Stimulated activated CD4-positive, alpha-beta T cell treated with anti-CD3 and anti-CD28 coated beads, Interleukin-2, amount 100 ng/mL, for 48 hours (primary cell): ENCODE measurements around the gene SULT4A1.

Source experiments
- DNase-seq, 2 donors: peaks; one replicate each; pipeline ENCODE4 v3.0.0-alpha.2; 2020

The SULT4A1 gene

DNA sequence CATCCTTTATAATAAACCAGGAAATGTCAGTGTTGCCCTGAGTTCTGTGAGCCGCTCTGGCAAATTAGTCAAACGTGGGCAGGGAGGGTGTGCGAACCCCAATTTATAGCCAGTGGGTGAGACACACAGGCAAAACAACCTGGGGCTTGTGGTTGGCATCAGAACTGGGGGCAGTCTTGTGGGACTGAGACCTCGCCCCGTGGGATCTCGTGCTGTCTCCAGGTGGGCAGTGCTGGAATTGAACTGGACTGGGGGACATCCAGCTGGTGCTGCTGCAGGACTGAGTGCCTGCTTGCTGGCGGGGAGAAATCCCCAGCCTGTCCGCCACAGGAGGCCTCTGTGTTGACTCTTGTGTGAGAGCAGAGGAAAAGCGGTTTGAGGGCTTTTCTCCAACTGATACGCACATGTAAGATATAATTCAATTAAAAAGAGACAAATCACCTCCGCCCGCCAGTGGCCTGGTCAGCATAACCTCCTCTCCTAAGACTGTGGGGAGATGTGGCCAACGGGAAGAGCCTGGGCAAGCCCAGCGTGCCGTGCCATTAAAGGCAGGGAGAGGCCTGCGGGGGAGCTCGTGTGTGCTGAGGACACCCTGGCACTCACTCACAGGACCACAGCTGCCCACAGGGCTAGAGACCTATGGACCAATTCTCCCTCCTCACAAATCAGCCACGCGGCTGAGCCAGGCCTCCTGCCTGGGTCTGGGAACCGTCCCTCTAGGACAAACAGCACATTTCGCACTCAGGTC lies 18.4 kb downstream of the SULT4A1 start:
- DNase-seq, result no peak

DNA sequence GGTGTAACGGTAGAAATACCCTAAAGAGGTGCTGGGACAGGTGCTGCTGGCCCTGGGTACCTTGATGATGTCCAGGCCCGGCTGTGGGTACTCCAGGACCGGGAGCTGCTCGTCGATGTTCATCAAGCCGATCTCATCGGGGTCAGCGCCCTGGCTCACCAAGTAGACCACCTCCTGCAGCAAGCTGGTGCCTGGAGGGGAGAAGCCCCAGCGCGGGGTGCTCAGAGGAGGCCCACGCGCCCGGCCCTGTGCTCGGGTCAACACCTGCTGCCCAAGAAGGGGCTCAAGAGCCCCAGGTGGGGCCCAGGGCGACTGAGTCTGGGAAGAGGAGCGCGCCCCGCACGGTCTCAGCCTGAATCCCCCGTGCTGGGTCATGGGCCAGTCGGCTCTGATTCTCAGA lies 20.6 kb downstream of the SULT4A1 start:
- DNase-seq, result no peak

DNA sequence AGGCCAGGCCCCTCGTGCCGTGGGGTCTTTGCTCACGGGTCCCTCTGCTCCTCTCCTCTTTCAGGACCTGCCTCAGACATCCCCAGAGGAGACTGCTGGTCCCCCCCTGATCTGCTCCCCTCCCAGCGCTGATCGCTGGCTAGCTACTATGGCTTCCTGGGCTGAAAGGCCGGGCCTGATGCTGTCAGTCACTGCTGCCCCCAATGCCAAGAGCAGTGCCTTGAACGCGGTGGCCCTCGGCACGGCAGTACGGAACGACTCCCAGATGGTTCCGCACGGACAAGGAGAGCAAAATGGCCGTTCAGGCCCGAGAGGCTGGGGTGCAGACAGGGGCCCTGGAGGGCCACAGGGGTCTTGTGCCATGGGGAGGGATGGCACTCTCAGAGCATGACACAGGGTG lies 21.5 kb downstream of the SULT4A1 start:
- no peak for DNase-seq

DNA sequence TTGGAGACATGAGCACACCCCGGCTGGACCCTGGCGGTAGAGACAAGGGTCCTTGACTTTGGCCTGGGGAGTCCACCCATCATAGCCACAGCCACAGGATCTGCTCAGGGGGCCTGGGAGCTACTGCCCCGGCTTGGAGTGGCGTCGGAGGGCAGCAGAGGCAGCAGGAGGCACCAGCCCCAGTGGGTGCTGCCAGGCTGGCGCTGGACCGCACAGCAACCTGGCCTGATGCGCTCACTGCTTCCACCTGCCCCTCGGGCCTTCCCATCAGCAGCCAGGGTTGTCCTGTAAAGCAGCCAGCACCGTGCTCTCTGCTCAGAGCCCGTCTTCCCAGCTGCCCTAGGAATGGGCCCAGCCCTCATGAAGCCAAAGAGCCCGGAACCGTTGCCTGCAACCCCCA lies 21.9 kb downstream of the SULT4A1 start:
- no peak for DNase-seq

DNA sequence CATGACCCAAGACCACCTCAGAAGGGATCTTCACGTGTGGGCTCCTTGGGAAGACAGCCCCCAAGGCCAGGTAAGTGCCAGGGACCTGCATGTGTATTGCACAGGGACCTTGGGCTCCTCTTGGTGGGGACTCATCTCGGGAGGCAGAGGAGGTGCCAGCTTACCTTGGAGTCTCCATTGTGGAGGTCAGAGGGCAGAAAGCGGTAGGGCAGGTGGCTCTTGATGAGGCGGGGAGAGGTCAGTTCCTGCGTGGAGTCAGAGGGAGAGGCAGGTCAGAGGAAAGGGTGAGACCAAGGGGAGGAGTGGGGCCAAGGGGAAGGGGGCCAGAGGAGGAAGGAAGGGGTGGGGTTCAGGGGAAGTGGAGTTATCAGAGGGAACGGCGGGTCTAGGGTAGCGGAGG lies 22.5 kb downstream of the SULT4A1 start:
- DNase-seq, result no peak

DNA sequence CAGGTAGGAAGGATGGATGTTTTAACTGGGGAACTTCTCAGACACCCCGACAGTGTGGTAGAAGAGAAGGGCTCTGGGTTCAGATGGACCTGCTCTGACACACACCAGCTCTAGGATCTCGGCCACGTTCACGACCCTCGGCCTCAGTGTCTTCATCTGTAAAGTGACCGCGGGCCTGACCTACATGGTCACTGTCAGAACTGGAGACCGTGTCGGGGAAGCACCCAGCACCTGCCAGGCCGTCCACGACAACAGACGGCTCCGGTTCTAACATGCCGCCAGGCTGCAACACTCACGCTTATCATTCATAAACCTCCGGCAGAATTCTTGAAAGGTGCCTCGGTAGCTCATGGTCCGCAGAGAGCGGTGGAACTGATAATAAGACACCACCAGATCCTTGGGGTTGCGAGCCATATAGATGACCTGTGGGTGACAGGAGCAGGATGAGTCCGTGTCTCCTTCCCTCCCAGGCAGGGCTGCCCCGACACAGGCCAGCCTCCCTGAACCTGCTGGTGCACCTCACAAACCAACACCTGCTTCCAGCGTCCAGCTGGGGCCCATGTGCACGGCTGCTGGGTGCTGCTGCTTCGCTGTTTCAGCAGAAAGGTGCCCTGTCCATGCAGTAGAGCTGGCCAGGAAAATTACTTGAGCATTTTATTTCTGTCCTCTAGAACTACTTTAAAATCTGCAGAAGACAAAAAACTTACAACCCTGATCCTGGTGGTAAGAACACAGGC lies 23.6 kb downstream of the SULT4A1 start:
- DNase-seq, result no peak

DNA sequence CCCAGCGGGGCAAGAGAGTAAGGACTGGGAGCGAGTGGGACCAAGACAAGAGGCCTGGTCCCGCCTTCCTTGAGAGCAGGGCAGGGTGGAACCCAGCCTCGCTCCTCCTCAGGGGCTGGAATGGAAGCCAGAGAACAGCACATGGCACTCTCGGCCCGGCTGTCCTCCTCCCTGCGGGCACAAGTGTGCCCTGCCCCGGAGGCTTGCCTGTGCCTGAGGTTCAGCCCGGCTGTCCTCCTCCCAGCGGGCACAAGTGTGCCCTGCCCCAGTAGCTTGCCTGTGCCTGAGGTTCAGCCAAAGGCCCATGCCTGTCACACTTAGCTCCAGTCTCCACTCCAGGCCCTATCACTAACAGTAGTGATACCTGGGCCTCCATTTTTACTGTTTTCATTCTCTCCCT lies 24.2 kb downstream of the SULT4A1 start:
- no peak for DNase-seq

DNA sequence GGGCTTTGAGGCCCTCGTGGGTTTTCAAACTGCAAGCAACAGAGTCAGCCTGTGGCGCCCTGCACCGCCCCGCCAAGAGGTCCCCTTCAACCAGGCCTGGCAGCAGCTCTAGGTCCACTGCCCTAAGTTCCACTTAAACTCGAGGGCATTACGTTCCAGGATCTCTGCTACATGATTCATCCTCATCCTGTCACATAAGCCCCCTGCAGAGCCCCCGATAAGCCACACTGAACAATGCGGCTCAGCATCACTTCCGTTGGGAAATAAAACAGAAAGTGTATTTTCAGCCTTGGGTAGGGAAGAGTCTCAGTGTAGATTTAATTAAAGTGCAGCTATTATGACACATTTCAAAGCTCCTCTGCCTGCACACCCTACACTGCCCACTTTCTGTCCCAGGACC lies 24.6 kb downstream of the SULT4A1 start:
- DNase-seq, result no peak

DNA sequence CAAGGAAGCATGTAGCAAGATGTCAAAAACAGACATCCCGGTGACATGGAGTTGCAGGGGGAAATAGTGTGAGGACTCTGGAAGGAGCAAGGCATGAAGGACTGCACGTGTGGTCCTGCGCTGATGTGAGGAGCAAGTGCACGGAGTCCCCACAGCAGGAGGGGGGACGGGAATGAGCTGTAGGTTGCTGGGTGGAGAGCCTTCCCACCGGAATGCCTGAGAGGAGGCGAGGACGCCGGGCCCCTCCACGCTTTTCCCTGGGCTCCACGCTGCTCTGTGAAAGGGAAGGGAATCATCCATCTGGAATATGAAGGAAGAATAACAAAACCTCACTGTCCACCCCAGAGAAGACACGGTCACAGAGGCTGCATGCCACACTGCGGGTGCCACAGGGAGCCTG lies 26.6 kb downstream of the SULT4A1 start:
- DNase-seq, result no peak

DNA sequence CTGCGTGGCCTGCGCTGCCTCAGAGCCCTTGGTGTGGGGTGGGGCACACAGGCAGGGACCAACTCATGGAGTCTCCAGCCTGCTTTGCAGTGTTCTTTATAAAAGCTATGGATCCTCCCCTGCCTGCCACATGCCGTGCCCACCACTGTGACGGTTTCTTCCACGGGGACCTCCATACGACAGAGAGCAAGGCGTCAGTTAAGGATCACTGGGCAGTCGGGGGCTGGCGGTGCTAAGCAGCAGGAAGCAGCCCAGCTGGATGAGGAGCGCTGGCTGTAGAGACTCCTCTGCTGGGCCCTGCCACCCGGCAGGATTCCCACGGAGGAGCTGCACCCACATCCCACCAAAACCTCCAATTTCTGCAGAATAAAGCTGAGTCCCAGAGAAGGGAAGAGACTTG lies 27.1 kb downstream of the SULT4A1 start:
- DNase-seq, result no peak

DNA sequence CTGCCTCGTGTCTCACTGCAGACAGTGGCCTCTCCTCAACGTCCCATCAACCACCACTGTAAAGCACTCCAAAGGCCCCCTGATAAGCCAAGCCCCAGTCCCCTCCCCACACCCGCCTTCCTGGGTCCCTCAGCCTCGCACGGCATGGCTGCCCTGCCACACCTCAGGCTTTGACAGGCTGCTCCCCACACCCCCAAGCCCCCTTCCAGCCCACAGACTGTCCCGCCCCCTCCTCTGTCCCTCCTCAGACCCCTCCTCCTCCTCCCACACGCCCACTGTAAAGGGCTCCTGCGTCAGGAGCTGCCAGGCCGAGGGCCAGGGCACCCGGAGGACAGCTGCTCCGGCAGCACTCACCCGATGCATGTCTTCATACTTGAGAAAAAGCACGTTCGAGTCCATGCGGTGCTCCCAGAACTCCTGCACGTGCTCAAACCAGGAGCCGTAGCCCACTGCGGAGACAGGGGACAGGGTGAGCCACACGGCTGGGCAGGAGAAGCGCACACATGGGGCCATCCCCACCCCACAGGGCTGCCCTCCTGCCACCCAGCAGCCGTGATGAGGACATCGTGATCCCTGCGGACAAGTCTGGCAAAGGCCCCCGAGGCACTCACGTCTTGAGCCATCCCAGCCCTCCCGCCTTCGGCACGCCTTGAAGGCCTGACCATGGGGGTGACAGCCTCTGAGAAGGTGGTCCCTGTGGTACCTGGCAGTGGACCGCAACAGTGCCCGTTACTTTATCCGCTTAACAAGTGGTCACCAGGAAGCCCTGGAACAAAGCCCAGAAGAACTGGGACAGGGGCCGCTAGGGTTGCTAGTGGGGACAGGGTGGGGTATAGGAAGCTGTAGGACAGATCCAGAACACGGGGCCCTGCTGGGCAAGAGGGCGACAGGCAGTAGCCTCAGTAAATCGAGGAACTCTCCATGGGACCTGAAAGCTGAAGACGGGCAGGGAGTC lies 28.8 kb downstream of the SULT4A1 start:
- no peak for DNase-seq

DNA sequence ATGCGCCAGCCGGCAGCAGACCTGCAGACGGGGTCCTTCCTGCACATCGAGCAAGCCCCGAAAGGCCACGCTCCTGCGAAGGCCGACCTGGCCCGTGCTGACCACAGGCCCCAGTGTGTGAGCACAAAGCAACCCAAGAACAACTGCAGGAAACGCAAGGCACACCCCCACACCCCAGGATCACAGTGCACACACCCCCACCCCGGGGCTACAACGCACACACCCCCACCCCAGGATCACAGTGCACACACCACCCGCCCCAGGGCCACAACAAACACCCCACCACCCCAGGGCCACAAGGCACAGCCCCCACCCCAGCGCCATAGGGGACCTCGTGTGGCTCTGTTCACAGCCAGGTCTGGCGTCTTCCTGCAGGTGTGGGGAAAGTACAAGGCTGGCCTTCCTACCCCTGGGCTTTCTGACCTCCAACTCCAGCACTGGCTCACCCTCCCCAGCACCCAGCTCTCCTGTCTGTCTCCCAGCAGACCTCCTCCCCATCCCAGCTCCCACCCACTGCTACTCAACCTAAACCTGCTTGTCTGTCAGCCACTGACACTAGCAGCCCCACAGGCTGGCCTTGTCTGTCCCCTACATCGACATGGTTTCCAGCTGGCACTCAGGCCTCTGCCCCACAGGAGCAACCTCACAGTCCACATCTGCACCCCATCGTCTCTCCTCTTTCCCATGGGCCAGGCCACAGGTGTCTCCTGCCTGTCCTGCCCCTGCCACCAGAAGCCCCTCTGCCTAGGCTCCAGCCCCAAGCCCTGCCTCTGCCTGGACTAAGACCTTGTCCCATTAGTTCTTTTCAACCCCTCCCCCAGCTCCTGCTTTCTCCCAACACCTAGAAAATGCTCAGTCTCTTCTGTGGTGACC lies 29.7 kb downstream of the SULT4A1 start:
- DNase-seq, result no peak

DNA sequence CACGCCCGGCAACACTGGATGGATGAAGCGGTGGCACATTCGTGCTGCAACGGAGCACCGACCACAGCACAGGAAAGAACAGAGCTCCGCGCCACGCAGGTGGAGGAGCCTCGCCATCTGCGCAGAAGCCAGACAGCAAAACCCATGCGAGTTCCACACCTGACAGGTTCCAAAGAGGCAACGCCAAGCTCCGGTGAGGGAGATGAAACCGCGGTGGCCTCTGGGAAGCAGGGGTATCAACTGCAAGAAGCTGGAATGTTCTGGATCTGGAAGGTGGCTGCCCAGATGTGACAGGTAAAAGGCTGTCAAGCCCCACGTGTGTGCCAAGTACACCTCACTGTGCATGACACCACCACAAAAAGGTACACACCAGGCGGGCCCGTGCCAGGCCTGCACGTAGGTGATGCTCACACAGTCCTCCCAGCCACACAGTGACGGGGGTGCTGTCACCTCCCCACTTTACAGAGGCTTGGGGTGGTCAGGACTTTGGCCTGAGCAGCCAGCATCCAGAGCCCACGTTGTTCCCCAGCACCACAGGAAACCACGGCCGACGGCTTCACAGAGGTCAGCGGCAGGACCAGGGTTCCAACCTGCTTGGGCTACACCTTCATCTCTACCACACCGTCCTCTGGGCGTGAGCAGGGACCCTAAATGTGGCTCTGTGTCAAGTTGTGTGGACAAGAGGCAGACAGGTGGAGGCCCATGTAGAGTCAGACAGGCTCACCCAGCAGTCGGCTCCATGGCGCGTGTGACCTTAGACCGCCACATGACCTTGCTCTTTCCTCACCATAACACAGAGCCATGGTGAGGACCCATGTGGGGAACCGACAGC lies 30.5 kb downstream of the SULT4A1 start:
- no peak for DNase-seq

DNA sequence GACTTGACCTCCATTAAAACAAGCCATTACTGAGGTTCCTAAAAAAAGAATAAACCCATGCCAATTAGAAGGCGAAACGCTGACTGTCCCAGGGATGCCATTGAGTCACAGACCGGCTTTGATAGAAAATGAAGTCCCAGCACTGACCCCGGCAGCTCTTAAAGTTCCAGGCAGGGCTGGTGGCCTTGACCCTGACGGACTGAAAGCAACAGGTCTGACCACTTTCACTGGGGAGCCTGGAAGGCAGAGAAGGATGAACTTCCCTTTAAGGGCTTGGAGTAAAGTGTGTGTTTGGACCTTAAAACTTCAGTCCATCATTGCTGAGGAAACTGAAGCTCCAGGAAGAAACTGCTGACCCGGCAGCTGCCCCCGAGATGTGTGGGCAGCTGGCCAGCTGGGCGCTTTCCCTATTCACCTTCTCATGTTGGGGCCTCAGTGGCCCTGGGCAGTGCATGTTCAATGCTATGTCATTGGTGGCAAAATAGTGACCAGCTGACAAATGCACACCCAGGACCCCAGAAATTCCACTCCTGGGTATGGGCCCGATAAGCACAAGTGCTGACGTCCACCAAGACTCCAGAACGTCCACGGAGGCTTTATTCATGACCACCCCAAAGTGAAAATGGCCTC lies 31.3 kb downstream of the SULT4A1 start:
- no peak for DNase-seq

DNA sequence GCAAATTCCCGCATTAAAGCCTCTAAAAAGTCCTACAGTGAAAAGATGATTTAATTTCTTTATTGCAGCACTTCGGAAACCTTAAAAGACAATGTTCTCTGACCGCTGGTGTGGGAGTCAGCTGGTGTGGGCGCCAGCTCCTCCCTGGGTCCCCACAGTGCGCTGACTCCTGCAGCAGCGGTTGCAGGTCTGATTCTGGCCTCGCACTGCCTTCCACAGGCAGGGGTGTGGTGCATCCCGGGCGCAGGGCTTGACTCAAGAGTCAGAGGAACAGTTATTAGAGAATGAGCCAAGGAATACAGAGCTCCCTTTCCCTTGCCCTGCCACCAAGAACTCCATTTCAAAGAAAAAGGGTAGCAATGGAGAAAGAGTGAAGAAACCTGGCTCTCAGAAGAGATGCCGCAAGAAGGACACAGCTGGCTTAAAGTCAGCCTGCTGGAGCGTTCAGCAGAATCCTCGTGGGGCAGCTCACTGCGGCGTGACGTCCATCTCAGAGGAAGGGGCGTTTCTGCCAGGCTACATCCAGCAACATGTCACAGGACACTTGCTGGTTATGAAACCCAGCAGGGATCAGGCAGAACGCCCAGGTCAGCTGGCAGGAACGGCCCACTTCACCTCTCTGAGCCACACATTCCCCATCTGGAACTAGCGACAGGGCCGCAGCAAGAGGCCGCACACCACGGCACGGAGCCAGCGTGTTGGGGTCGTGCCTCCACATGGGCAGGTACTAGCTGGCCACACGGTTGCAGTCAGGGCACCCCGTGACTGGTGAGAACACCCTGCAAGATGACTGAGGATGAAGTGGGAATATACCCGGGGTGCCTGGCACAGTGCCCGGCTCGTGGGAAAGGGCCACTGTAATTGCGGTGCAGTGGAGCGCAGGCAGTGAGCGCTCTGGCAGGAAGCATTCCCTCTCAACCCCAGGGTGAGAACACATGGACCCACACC lies 32.1 kb downstream of the SULT4A1 start:
- DNase-seq, result no peak

DNA sequence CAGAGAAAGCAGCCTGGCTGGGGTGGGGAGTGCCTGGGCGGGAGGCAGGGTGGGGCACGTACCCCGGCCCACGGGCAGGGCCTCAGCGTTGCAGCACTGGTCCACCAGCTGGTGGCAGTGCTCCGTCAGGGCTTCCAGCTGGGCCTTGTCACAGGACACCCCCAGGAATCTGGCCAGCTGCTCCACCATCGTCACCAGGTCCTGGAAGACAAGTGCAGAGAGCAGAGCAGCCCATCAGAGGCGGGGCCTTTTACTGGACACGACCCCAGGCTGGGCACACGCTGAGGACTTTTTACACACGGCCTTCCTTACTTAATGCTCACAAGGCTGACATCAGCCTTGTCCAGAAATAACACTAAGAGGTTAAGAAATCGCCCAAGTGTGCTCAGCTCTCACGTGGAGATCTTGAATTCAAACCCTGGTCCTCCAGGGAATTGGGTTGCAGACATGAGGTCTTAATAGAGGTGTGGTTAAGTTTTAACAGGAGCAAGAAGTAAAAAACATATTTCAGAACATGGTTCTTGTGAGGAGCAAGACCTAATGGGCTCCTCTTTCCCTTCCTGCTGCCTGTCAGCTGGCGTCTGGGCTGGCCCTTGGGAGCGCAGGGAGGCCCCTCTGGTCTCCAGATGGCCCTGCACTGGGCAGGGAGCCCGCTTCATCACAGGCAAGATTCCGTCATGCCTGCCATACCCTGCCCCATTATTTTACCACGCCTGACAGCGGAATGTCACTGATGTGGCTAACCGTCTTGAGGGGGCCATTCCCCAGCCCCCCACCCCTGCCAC lies 33.1 kb downstream of the SULT4A1 start:
- no peak for DNase-seq

DNA sequence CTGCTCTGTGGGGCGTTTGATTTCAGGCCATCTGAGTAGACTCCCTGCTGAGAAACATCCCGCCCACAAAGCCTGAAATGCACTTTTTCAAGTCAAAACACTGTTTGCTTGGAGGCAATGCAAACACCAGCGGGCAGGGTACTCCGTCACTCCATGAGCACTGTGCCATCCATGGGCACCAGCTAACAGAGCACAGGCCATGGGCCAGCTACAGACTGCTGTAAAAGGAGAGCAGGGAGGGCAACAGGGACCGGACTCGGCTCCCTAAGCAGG lies 33.7 kb downstream of the SULT4A1 start:
- no peak for DNase-seq

DNA sequence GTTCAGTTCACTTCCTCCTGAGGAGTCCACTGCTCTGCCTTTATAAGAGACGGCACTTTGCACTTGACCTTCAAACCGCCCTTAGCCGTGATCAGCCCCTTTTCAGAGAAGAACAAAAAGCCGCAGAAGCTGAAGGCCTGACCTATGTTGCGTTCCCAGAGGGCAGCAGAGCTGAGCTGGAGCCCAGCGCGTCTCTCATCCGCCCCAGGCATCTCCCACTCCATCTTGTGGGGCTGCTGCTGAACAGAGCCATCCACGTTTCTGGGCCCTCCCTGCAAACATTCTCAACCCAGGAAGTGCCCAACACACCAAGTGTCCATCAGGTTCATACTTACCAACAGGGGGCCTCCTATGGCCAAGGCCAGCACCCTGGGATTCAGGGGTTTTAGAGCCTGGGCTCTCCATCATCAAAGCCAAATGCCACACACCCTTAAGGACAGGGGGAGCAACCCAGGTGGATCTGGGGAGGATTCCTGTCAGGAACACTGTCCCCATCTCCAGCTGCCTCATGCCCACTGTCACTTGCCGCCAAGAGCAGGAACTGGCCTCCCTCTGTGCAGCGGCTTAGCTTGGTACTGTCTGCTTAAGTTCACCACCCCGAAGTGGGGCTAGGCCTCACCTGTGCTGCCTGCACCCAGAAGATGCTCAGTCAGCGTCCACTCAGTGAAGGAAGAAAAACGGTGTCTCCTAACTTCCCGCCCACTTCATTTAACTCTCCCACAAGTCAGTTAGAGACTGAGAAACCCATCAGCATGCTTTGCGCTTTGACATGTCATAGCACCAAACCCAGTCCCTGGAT lies 34.2 kb downstream of the SULT4A1 start:
- no peak for DNase-seq
